Stimulated activated CD4-positive, alpha-beta T cell treated with anti-CD3 and anti-CD28 coated beads, TNF-alpha, amount 100 ng/mL, for 24 hours (primary cell): ENCODE results near the gene DRAP1.

ENCODE experiments used
- DNase-seq, 3 experiments: peaks; one replicate each; pipeline ENCODE4 v3.0.0-alpha.2; 2020; ENCODE audit warnings: low read depth in 3 of 3

Gene DRAP1, protein sequence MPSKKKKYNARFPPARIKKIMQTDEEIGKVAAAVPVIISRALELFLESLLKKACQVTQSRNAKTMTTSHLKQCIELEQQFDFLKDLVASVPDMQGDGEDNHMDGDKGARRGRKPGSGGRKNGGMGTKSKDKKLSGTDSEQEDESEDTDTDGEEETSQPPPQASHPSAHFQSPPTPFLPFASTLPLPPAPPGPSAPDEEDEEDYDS

DNA sequence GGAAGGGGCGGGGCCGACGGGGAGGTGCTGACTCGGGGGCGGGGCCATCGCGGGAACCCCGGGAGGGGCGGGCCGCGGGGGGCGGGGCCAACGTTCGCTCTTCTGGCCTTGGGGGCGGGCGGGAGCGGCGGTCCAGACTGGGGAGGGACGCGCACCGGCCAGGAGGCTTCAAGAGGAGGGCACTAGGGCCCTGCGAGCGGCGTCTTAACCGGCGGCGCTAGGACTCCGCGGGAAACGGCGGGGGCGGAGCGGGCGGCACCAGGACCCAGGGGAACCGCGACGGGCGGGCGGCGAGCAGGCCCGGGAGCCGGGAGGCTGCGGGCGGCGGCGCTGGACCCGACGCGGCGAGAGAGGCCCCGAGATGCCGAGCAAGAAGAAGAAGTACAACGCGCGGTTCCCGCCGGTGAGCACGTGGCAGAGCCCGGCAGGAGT is at the start of gene DRAP1:
Gene DRAP1, plus strand, starts transcription at position 286 of the 432 bp plus-strand sequence. Its CDS starts 76 bp downstream, at position 362.
- DNase-seq = peak; percentile 97 to 98 (median 98)

DNA sequence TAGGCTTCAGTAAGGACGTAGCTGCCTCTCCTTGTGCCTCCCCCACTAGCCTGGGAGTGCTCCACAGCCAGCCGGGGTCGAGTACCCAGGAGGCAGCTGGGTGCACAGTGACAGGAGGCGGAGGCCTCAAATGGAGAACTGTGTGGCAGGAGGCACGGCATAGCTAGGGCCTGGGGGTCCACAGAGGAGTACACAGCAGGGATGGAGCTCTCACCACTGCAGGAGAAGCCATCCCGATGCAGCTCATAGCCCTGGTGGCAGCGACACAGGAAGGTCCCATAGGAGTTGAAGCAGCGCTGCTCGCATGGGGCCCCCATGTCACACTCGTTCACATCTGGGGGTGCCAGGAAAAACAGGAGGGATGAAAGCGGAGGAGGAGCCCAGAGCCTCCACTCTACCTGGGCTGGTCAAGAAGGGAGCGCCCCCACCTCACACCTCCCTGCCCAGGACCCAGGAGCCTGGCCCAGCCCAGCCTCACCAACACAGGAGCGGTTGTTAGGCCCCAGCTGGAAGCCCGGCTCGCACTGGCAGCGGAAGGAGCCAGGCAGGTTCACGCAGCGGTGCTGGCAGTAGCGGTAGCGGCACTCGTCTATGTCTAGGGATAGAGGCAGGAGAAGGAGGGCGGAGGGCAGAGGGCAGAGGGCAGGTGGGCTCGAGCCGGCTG is 49.5 kb upstream of the DRAP1 start:
- no peak for DNase-seq

DNA sequence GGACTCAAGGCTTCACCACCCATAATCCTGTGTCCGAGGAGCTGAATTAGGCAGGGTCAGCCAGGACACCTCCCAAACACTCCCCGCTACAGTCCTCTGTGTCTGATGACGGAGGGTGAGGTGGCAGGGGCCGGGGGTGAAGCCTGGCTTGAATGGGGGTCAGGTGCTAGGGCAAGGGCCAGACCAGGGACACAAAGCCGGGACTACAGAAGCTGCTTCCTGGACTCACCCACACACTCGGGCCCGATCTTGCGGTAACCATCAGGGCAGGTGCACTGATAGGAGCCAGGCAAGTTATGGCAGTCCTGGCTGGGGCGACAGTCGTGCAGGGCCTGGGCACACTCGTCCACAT is 48.9 kb upstream of the DRAP1 start:
- no peak for DNase-seq

GRCh38 chr11:65870706-65871681 is 48.2 kb upstream of the DRAP1 start:
- DNase-seq = no peak

GRCh38 chr11:65871811-65872548 is 47.2 kb upstream of the DRAP1 start:
- no peak for DNase-seq

GRCh38 chr11:65872586-65873317 is 46.5 kb upstream of the DRAP1 start, which contains the start of gene EFEMP2:
Gene EFEMP2 (minus strand): TSS chr11:65872800. CDS start chr11:65872354, 446 bp downstream.
- DNase-seq = no peak

GRCh38 chr11:65873318-65874156 is 45.7 kb upstream of the DRAP1 start:
- DNase-seq = peak; percentile 91 to 95 (median 95)

- DNase-seq = no peak
Measured at GRCh38 chr11:65879617-65880016, 39.6 kb upstream of the DRAP1 start, which contains the start of gene CTSW. Gene CTSW (plus strand): TSS chr11:65879837. CDS start chr11:65879855, 18 bp downstream.

DNA sequence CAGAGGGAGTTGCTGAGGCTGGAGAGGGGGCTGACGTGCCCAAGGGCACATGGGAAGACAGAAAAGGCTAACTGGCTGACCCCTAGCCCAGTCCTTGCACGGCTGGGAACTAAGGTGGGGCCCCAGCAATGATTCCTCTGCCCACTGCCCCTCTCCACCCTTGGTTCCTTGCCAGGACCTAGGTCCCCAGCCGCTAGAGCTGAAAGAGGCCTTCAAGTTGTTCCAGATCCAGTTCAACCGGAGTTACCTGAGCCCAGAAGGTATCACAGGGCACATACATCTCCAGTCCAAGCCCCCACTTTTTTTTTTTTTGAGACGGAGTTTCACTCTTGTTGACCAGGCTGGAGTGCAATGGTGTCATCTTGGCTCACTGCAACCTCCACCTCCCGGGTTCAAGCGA is 39.2 kb upstream of the DRAP1 start:
- no peak for DNase-seq

GRCh38 chr11:65880844-65881421 is 38.3 kb upstream of the DRAP1 start:
- DNase-seq = no peak

DNA sequence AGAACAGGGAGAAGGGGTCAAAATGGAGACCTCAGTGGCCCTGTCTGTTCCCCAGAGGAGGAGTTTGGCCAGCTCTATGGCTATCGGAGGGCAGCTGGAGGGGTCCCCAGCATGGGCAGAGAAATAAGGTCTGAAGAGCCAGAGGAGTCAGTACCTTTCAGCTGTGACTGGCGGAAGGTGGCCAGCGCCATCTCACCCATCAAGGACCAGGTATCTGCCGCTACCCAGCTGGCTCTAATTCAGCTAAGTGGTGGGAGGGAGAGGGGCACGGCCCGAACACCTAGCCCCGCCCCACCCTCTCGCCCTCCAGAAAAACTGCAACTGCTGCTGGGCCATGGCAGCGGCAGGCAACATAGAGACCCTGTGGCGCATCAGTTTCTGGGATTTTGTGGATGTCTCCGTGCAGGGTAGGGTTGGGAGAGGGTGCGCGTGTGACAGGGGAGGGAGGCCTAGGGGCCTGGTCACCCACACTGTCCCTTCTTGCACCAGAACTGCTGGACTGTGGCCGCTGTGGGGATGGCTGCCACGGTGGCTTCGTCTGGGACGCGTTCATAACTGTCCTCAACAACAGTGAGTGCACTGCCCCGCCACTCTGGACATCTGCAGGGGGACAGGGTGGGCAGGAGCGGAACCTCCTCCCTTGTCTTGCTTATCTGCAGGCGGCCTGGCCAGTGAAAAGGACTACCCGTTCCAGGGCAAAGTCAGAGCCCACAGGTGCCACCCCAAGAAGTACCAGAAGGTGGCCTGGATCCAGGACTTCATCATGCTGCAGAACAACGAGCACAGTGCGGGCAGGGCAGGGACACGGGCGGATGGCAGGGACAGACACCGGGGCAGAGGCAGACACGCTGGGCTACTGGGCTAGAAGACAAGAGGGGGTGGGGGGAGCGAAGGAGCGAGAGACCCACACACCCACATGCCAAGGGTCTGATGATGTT is 36.8 kb upstream of the DRAP1 start:
- DNase-seq = no peak

- DNase-seq = no peak
Measured at GRCh38 chr11:65883058-65883761, 36.0 kb upstream of the DRAP1 start.

DNA sequence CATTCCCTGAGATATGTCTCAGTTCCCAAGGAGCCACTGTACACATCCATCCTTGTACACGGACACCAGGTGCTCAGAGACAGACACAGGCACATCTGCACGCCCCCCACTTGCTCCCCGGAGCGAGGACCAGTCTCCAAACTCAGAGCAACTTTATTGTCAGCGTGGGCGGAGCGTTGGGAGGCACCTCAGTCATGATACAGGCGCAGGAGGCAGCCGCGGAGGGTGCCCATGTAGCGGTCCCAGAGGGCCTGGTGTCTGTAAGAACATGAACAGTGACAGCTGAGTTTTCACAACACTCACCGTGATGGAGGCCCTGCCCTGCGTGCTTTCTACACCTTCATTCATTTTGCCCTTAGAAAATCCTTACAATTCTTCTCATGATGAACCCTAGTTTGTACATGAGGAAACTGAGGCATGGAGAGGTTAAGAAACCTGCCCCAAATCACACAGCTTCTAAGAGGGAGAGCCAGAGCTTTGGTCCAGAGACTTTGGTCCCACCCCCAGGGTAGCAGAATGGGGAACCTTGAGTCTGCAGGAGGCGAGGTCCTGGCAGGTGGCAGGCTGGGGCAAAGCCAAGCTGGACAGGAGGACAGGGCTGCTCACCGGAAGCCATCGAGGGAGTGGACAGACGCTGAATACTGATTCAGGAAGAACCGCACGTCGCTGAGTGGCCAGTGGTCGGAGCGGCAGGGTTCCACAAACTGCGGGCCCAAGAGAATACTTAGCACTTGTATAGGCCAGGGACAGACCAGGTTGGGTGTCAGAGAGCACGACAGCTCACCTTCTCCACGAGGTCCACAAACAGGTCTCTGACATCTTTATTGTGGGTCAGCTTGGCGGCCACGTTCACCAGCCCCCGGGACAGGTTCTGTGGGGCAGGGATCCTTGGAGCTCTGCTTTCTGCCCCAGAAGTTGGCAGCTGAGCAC is 35.2 kb upstream of the DRAP1 start:
- no peak for DNase-seq

- peak; percentile 65 to 80 (median 66) for DNase-seq
Measured at GRCh38 chr11:65884716-65885092, 34.5 kb upstream of the DRAP1 start.

DNA sequence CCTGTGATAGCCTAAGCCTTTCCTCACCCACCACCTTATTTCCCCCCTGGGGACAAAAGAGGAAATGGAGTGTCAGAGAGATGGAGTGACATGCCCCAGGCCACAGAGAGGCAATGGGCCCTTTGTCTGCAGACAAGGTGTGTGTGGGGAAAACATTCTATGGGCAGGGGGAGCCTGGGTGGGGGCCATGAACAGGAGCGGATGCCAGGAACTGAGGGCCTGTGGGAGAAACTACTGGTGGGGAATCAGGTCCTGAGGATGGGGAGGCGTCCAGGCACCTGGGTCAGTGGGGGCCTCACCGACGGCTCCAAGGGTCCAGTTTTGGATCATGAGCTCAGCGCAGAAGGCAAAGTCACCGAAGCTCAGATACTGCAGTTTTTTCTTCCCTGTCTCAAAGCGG is 34.0 kb upstream of the DRAP1 start:
- no peak for DNase-seq

GRCh38 chr11:65885808-65886536 is 33.3 kb upstream of the DRAP1 start:
- no peak for DNase-seq
